Endothelial cell (in vitro differentiated cells): Measurements from ENCODE around the gene VPS37C. TPM values are rescaled to one million over a fixed set of nuclear protein-coding genes. Genes with fewer than 3 reads are reported as not detected.

Source experiments
- DNase-seq: peaks from one replicate; pipeline ENCODE4 v3.0.0; 2021; ENCODE audit warnings: low spot score
- H3K27ac Mint-ChIP-seq: one replicate; pipeline ENCODE4 v1.8.0; 2021; ENCODE audit warnings: mixed read lengths, inconsistent platforms; ENCODE audit not compliant: unreplicated experiment
- H3K27me3 Mint-ChIP-seq: one replicate; pipeline ENCODE4 v1.8.0; 2021; ENCODE audit warnings: mild to moderate bottlenecking, moderate library complexity, mixed read lengths, inconsistent platforms; ENCODE audit not compliant: unreplicated experiment
- H3K36me3 Mint-ChIP-seq: one replicate; pipeline ENCODE4 v1.8.0; 2021; ENCODE audit warnings: mild to moderate bottlenecking, low read depth, mixed read lengths, inconsistent platforms; ENCODE audit not compliant: unreplicated experiment
- H3K4me1 Mint-ChIP-seq: one replicate; pipeline ENCODE4 v1.8.0; 2021; ENCODE audit warnings: mild to moderate bottlenecking, mixed read lengths, inconsistent platforms; ENCODE audit not compliant: unreplicated experiment
- H3K4me3 Mint-ChIP-seq: one replicate; pipeline ENCODE4 v1.8.0; 2021; ENCODE audit warnings: mild to moderate bottlenecking, mixed read lengths, inconsistent platforms; ENCODE audit not compliant: unreplicated experiment
- H3K9me3 Mint-ChIP-seq: one replicate; pipeline ENCODE4 v1.8.0; 2021; ENCODE audit warnings: mixed read lengths, inconsistent platforms; ENCODE audit not compliant: unreplicated experiment
- total RNA-seq: library from RNA; stranded (reverse); fragmentation: NEBNext Ultra II Directional; extraction: Animal tissue kit (Norgen Biotek cat#: 25700); gene quantifications from one replicate; pipeline ENCODE4 v1.2.1, GENCODE V29; 2021; ENCODE audit not compliant: unreplicated experiment
- TF ChIP-seq, protein P1 (sequence below): fragments of 200-600 bp; sonication (generic); IDR thresholded peaks from one replicate; pipeline ENCODE4 v1.5.0; 2021; ENCODE audit warnings: antibody characterized with exemption; ENCODE audit not compliant: unreplicated experiment

Gene VPS37C
- total RNA-seq, 1 donor from 2014 or later = 23.9 TPM

DNA sequence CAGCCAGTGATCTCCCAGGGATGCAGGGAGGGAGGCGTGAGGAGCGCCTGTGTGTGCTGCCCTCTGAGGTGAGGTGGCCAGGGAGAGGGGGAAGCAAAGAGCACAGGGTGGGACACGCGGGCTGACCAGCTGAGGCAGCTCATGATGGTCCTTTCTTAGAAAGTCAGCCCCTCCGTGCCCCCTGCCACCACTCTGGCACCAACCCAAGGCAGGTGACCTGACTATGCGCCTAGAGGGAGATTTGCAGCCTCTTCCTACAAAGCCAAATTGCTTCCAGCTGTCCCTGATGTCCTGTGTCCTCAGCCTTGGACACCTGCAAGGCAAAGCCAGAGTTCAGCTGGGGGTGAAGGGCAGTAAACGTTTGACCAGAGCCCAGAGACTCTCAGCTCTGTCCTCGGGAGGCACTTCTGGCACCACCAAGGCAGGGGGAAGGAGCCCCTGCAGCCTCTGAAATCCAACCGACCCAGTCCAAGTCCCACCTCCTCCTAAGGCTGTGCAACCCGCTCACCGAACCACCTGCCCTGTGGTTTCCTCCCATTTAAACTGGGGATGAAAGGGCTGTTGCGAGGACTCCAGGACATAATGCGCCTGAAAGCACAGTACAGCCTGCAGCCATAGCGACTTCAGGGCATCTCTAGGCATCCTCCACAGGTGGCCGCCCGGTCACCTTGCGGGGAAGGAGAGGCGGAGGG lies 32.1 kb downstream of the VPS37C start:
- H3K4me3 Mint-ChIP-seq = no peak overlapping the region
- TF ChIP-seq, protein P1, sequence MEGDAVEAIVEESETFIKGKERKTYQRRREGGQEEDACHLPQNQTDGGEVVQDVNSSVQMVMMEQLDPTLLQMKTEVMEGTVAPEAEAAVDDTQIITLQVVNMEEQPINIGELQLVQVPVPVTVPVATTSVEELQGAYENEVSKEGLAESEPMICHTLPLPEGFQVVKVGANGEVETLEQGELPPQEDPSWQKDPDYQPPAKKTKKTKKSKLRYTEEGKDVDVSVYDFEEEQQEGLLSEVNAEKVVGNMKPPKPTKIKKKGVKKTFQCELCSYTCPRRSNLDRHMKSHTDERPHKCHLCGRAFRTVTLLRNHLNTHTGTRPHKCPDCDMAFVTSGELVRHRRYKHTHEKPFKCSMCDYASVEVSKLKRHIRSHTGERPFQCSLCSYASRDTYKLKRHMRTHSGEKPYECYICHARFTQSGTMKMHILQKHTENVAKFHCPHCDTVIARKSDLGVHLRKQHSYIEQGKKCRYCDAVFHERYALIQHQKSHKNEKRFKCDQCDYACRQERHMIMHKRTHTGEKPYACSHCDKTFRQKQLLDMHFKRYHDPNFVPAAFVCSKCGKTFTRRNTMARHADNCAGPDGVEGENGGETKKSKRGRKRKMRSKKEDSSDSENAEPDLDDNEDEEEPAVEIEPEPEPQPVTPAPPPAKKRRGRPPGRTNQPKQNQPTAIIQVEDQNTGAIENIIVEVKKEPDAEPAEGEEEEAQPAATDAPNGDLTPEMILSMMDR = no peak
- H3K27me3 Mint-ChIP-seq = peaks cover 18% of the 10 kb centered on the region
- peaks cover 5% of the 10 kb centered on the region for H3K4me1 Mint-ChIP-seq
- no peaks in the 10 kb centered on the region for H3K9me3 Mint-ChIP-seq
- H3K27ac Mint-ChIP-seq = no peak overlapping the region
- no peak for DNase-seq
- no peaks in the 10 kb centered on the region for H3K36me3 Mint-ChIP-seq

DNA sequence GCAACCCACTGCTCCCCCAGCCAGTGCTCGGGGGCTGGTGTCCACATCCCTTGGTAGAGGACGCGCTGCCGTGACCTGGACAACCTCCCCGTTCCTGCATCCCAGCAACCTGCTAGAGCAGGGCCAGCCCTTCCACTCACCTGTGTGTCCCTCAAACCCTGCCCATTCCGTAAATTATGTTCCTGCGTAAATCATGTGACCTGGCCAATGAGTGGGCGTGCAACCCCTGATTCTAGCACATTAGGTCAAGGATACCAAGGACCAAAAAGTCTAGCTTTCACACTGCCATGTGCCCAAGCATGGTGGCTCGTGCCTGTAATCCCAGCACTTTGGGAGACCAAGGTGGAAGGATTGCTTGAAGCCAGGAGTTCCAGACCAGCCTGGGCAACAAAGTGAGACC lies 33.2 kb downstream of the VPS37C start:
- Mint-ChIP-seq H3K36me3 (no peaks in the 10 kb centered on the region), H3K4me1 (peaks cover 5% of the 10 kb centered on the region), H3K4me3 (no peak overlapping the region), H3K9me3 (no peaks in the 10 kb centered on the region), H3K27ac (no peak overlapping the region), H3K27me3 (peaks cover 17% of the 10 kb centered on the region)
- DNase-seq = no peak
- TF ChIP-seq, protein P1 = no peak

- no peaks in the 10 kb centered on the region for H3K9me3 Mint-ChIP-seq
- TF ChIP-seq, protein P1 = no peak
- H3K4me3 Mint-ChIP-seq = peak overlapping the region; percentile 12
- peaks cover 17% of the 10 kb centered on the region for H3K27me3 Mint-ChIP-seq
- peaks cover 5% of the 10 kb centered on the region for H3K4me1 Mint-ChIP-seq
- no peak overlapping the region for H3K27ac Mint-ChIP-seq
- DNase-seq = peak; percentile 25
- no peaks in the 10 kb centered on the region for H3K36me3 Mint-ChIP-seq
Measured at GRCh38 chr11:61126256-61126655, 35.0 kb downstream of the VPS37C start.

DNA sequence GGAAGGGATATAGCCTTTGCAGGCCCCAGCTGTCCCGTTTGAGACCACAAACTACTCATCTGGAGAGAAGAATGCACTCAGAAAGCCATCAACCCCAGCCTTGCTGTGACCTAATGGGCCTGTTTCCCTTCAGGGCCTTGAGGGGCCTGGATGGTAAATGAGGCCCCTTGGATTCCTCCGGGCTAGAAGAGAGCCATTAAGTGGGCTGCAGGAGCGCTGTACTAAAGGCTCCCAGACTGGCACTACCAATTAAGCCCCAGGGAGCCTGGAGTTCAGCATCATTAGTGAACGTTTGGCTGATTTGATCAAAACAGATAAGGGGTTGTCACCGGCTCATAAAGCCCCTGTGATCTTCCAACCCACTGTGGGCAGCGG lies 35.9 kb downstream of the VPS37C start:
- no peaks in the 10 kb centered on the region for H3K36me3 Mint-ChIP-seq
- no peaks in the 10 kb centered on the region for H3K9me3 Mint-ChIP-seq
- no peak overlapping the region for H3K4me3 Mint-ChIP-seq
- DNase-seq = no peak
- H3K27me3 Mint-ChIP-seq = peaks cover 17% of the 10 kb centered on the region
- TF ChIP-seq, protein P1 = no peak
- H3K27ac Mint-ChIP-seq = no peak overlapping the region
- peaks cover 5% of the 10 kb centered on the region for H3K4me1 Mint-ChIP-seq

DNA sequence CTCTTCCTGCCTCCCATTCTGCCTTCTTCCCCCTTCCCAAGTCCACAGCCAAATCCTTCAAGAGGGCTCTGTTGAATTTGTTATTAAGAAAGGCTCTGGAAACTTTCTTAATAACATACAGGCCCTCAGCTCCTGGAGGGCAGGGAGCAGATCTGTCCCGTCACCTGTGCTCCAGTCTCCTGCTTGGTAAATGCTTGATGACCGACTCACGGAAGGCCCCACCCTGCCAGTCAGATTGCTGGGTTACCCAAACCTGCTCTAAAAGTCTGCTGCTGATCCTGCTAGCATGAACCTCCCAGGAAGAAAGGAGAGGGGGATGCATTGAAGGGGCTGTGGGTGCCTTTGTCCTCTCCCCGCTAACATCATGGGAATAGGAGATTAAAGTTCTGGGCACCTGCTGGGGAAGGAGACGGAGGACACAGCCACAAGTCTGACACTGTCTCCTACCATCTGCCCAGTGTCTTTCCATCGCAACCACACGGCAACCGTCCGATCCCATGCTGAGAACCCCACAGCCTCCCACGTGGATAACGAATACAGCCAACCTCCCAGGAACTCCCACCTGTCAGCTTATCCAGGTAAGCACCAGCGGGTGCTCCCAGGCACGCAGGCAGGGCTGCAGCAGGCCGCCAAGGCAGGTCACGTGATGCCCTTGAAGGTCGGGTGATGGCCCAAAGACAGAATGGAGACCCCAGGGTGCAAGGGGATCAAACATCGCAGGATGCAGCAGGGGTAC lies 36.5 kb downstream of the VPS37C start:
- H3K27me3 Mint-ChIP-seq = peaks cover 14% of the 10 kb centered on the region
- no peak for DNase-seq
- peaks cover 3% of the 10 kb centered on the region for H3K4me1 Mint-ChIP-seq
- TF ChIP-seq, protein P1 = no peak
- no peak overlapping the region for H3K27ac Mint-ChIP-seq
- H3K36me3 Mint-ChIP-seq = no peaks in the 10 kb centered on the region
- no peaks in the 10 kb centered on the region for H3K9me3 Mint-ChIP-seq
- H3K4me3 Mint-ChIP-seq = no peak overlapping the region
